Measurements from ENCODE around the gene BORCS6. TPM values are rescaled to one million over a fixed set of nuclear protein-coding genes. Genes with fewer than 3 reads are reported as not detected.

Gene BORCS6
- total and polyA plus RNA-seq, 9 of the 15 experiments (the other 6 are each of a cell fraction or from before 2014, with no cell fraction given) = 0.01 to 7.4 (median 2.3) TPM

- TF ChIP-seq, protein P1, sequence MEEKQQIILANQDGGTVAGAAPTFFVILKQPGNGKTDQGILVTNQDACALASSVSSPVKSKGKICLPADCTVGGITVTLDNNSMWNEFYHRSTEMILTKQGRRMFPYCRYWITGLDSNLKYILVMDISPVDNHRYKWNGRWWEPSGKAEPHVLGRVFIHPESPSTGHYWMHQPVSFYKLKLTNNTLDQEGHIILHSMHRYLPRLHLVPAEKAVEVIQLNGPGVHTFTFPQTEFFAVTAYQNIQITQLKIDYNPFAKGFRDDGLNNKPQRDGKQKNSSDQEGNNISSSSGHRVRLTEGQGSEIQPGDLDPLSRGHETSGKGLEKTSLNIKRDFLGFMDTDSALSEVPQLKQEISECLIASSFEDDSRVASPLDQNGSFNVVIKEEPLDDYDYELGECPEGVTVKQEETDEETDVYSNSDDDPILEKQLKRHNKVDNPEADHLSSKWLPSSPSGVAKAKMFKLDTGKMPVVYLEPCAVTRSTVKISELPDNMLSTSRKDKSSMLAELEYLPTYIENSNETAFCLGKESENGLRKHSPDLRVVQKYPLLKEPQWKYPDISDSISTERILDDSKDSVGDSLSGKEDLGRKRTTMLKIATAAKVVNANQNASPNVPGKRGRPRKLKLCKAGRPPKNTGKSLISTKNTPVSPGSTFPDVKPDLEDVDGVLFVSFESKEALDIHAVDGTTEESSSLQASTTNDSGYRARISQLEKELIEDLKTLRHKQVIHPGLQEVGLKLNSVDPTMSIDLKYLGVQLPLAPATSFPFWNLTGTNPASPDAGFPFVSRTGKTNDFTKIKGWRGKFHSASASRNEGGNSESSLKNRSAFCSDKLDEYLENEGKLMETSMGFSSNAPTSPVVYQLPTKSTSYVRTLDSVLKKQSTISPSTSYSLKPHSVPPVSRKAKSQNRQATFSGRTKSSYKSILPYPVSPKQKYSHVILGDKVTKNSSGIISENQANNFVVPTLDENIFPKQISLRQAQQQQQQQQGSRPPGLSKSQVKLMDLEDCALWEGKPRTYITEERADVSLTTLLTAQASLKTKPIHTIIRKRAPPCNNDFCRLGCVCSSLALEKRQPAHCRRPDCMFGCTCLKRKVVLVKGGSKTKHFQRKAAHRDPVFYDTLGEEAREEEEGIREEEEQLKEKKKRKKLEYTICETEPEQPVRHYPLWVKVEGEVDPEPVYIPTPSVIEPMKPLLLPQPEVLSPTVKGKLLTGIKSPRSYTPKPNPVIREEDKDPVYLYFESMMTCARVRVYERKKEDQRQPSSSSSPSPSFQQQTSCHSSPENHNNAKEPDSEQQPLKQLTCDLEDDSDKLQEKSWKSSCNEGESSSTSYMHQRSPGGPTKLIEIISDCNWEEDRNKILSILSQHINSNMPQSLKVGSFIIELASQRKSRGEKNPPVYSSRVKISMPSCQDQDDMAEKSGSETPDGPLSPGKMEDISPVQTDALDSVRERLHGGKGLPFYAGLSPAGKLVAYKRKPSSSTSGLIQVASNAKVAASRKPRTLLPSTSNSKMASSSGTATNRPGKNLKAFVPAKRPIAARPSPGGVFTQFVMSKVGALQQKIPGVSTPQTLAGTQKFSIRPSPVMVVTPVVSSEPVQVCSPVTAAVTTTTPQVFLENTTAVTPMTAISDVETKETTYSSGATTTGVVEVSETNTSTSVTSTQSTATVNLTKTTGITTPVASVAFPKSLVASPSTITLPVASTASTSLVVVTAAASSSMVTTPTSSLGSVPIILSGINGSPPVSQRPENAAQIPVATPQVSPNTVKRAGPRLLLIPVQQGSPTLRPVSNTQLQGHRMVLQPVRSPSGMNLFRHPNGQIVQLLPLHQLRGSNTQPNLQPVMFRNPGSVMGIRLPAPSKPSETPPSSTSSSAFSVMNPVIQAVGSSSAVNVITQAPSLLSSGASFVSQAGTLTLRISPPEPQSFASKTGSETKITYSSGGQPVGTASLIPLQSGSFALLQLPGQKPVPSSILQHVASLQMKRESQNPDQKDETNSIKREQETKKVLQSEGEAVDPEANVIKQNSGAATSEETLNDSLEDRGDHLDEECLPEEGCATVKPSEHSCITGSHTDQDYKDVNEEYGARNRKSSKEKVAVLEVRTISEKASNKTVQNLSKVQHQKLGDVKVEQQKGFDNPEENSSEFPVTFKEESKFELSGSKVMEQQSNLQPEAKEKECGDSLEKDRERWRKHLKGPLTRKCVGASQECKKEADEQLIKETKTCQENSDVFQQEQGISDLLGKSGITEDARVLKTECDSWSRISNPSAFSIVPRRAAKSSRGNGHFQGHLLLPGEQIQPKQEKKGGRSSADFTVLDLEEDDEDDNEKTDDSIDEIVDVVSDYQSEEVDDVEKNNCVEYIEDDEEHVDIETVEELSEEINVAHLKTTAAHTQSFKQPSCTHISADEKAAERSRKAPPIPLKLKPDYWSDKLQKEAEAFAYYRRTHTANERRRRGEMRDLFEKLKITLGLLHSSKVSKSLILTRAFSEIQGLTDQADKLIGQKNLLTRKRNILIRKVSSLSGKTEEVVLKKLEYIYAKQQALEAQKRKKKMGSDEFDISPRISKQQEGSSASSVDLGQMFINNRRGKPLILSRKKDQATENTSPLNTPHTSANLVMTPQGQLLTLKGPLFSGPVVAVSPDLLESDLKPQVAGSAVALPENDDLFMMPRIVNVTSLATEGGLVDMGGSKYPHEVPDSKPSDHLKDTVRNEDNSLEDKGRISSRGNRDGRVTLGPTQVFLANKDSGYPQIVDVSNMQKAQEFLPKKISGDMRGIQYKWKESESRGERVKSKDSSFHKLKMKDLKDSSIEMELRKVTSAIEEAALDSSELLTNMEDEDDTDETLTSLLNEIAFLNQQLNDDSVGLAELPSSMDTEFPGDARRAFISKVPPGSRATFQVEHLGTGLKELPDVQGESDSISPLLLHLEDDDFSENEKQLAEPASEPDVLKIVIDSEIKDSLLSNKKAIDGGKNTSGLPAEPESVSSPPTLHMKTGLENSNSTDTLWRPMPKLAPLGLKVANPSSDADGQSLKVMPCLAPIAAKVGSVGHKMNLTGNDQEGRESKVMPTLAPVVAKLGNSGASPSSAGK (IDR thresholded peaks at IDR 0.05) = no peak
- TF ChIP-seq E2F4 (CRISPR knock-in tag; IDR thresholded peaks at IDR 0.05; ENCODE audit: low read depth) (no peak), ATF3 (IDR thresholded peaks at IDR 0.05) (peak; percentile 84), ATF3 (CRISPR knock-in tag; conservative IDR thresholded peaks at IDR 0.05) (peak; percentile 56; the same call in 1 of the 2 replicates), MNT (conservative IDR thresholded peaks at IDR 0.05) (no peak), FOXK2 (conservative IDR thresholded peaks at IDR 0.05 in 1 of 2, IDR thresholded peaks at IDR 0.05 in 1 of 2; ENCODE audit: low read depth in 2 of 2) (peak in 1 of 2 experiments; percentile 17; a peak in 2 of 4 replicates), LEF1 (IDR thresholded peaks at IDR 0.05) (no peak), EGR1 (conservative IDR thresholded peaks at IDR 0.05) (no peak), BACH1 (tag; IDR thresholded peaks at IDR 0.05) (no peak), POLR3A (IDR thresholded peaks at IDR 0.05; ENCODE audit: borderline replicate concordance, extremely low read depth, insufficient read depth, insufficient read length) (peak; percentile 82), NR4A1 (CRISPR knock-in tag; IDR thresholded peaks at IDR 0.05) (no peak), NR4A1 (tag; IDR thresholded peaks at IDR 0.05) (no peak)
Observed at GRCh38 chr17:8225813-8226535, 36.0 kb upstream of the BORCS6 start (continued).
